Astrocyte (in vitro differentiated cells and primary cell): ENCODE data around the gene ERGIC2. TPM values are rescaled to one million over a fixed set of nuclear protein-coding genes. Genes with fewer than 3 reads are reported as not detected.

ENCODE experiments used
- DNase-seq: peaks from one replicate; pipeline ENCODE4 v3.0.0-alpha.2; 2010; ENCODE audit warnings: low read depth
- FAIRE-seq: peaks from 2 replicates; lab custom pipeline; 2011; peaks lifted over from hg19 to GRCh38; lab: Jason Lieb, UNC
- H2AFZ ChIP-seq: 2 replicates; pipeline ENCODE4 v1.6.0; 2012; ENCODE audit warnings: low read depth, low read length, inconsistent platforms
- H3K27ac ChIP-seq: 2 replicates; pipeline ENCODE4 v1.5.1; 2011; ENCODE audit warnings: low read depth, low read length, inconsistent platforms
- H3K27me3 ChIP-seq: 2 replicates; pipeline ENCODE4 v1.6.0; 2011; ENCODE audit warnings: low read length, inconsistent platforms; ENCODE audit not compliant: insufficient read depth
- H3K36me3 ChIP-seq: 2 replicates; pipeline ENCODE4 v1.5.1; 2011; ENCODE audit warnings: low read length, inconsistent platforms; ENCODE audit not compliant: insufficient read depth
- H3K4me1 ChIP-seq: 2 replicates; pipeline ENCODE4 v1.5.1; 2011; ENCODE audit warnings: low read length, inconsistent platforms; ENCODE audit not compliant: insufficient read depth
- H3K4me2 ChIP-seq: 2 replicates; pipeline ENCODE4 v1.6.0; 2012; ENCODE audit warnings: low read length, inconsistent platforms
- H3K4me3 ChIP-seq: 2 replicates; pipeline ENCODE4 v1.5.1; 2011; ENCODE audit warnings: low read depth, mild to moderate bottlenecking, low read length, inconsistent platforms; ENCODE audit not compliant: insufficient read depth
- H3K79me2 ChIP-seq: 2 replicates; pipeline ENCODE4 v1.6.0; 2012; ENCODE audit warnings: mild to moderate bottlenecking, low read length, inconsistent platforms; ENCODE audit not compliant: insufficient read depth
- H3K9ac ChIP-seq: 2 replicates; pipeline ENCODE4 v1.6.0; 2012; ENCODE audit warnings: mild to moderate bottlenecking, low read length, inconsistent platforms
- H3K9me3 ChIP-seq: 2 replicates; pipeline ENCODE4 v1.5.1; 2012; ENCODE audit warnings: low read depth, mild to moderate bottlenecking, low read length, inconsistent platforms; ENCODE audit not compliant: insufficient read depth
- H4K20me1 ChIP-seq: 2 replicates; pipeline ENCODE4 v1.6.0; 2012; ENCODE audit warnings: low read length, inconsistent platforms; ENCODE audit not compliant: insufficient read depth
- H3K27ac Mint-ChIP-seq: one replicate; pipeline ENCODE4 v1.8.0; 2021; ENCODE audit warnings: mild to moderate bottlenecking, mixed read lengths; ENCODE audit not compliant: unreplicated experiment
- H3K27me3 Mint-ChIP-seq: one replicate; pipeline ENCODE4 v1.8.0; 2021; ENCODE audit warnings: low read depth, mixed read lengths; ENCODE audit not compliant: unreplicated experiment
- H3K36me3 Mint-ChIP-seq: one replicate; pipeline ENCODE4 v1.8.0; 2021; ENCODE audit warnings: low read depth, mixed read lengths; ENCODE audit not compliant: unreplicated experiment
- H3K4me1 Mint-ChIP-seq: one replicate; pipeline ENCODE4 v1.8.0; 2021; ENCODE audit warnings: low read depth, mixed read lengths; ENCODE audit not compliant: unreplicated experiment
- H3K4me3 Mint-ChIP-seq: one replicate; pipeline ENCODE4 v1.8.0; 2021; ENCODE audit warnings: mild to moderate bottlenecking, moderate library complexity, mixed read lengths; ENCODE audit not compliant: unreplicated experiment
- H3K9me3 Mint-ChIP-seq: one replicate; pipeline ENCODE4 v1.8.0; 2021; ENCODE audit warnings: mild to moderate bottlenecking, mixed read lengths; ENCODE audit not compliant: unreplicated experiment
- EZH2 ChIP-seq: IDR thresholded peaks from 2 replicates; pipeline ENCODE4 v1.6.1; 2012; ENCODE audit warnings: mild to moderate bottlenecking, low read length, inconsistent platforms; ENCODE audit not compliant: insufficient read depth
- total RNA-seq: library from RNA; stranded (reverse); gene quantifications from 2 replicates; pipeline ENCODE4 v1.2.1, GENCODE V29; 2021
- TF ChIP-seq, protein P1 (sequence below): IDR thresholded peaks from 2 replicates; pipeline ENCODE4 v1.5.1; 2011; ENCODE audit warnings: low read depth, mild to moderate bottlenecking, inconsistent platforms, low read length, moderate library complexity; ENCODE audit not compliant: insufficient read depth

ERGIC2 gene
- total RNA-seq, 1 donor from 2014 or later = 81.5 TPM

GRCh38 chr12:29403991-29404390 is 23.0 kb upstream of the ERGIC2 start:
- FAIRE-seq = no peak
- no peak for TF ChIP-seq EZH2
- TF ChIP-seq, protein P1, sequence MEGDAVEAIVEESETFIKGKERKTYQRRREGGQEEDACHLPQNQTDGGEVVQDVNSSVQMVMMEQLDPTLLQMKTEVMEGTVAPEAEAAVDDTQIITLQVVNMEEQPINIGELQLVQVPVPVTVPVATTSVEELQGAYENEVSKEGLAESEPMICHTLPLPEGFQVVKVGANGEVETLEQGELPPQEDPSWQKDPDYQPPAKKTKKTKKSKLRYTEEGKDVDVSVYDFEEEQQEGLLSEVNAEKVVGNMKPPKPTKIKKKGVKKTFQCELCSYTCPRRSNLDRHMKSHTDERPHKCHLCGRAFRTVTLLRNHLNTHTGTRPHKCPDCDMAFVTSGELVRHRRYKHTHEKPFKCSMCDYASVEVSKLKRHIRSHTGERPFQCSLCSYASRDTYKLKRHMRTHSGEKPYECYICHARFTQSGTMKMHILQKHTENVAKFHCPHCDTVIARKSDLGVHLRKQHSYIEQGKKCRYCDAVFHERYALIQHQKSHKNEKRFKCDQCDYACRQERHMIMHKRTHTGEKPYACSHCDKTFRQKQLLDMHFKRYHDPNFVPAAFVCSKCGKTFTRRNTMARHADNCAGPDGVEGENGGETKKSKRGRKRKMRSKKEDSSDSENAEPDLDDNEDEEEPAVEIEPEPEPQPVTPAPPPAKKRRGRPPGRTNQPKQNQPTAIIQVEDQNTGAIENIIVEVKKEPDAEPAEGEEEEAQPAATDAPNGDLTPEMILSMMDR = no peak

DNA sequence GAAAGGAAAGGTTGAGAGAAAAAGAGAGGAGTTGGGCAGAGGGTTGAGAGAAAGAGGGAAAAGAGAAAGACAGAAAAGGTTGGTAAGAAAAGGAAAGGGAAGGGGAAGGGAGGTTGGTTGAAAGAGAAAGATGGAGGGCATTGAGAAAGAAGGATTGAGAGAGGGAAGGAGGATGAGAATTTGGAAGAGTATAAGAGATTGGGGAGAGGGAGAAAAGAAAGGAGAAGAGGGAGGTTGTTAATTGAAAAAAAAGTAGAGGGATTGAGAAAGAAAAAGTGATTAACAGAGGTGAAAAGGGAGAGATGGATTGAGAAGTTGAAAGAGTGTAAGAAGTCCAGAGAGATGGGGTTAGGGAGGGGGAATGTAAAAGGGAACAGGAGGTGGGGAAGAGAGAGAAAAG is 21.5 kb upstream of the ERGIC2 start:
- H3K27ac ChIP-seq = no peak overlapping the region
- H3K4me3 ChIP-seq = no peak overlapping the region
- H3K27me3 ChIP-seq = no peaks in the 10 kb centered on the region
- H3K27ac Mint-ChIP-seq = no peak overlapping the region
- no peak overlapping the region for H3K9ac ChIP-seq
- H3K4me2 ChIP-seq = no peak overlapping the region
- FAIRE-seq = no peak
- H3K4me1 ChIP-seq = no peaks in the 10 kb centered on the region
- no peaks in the 10 kb centered on the region for H3K79me2 ChIP-seq
- H3K4me1 Mint-ChIP-seq = no peaks in the 10 kb centered on the region
- no peak for DNase-seq
- no peak overlapping the region for H2AFZ ChIP-seq
- no peaks in the 10 kb centered on the region for H3K27me3 Mint-ChIP-seq
- no peaks in the 10 kb centered on the region for H3K36me3 ChIP-seq
- TF ChIP-seq EZH2 = no peak
- TF ChIP-seq, protein P1 = no peak
- H3K36me3 Mint-ChIP-seq = no peaks in the 10 kb centered on the region
- no peaks in the 10 kb centered on the region for H4K20me1 ChIP-seq
- no peaks in the 10 kb centered on the region for H3K9me3 ChIP-seq
- H3K4me3 Mint-ChIP-seq = no peak overlapping the region
- H3K9me3 Mint-ChIP-seq = no peaks in the 10 kb centered on the region

More at GRCh38 chr12:29403991-29404390, 23.0 kb upstream of the ERGIC2 start:
- H3K4me1 ChIP-seq = no peaks in the 10 kb centered on the region
- H3K4me3 ChIP-seq = no peak overlapping the region
- Mint-ChIP-seq H3K9me3 (no peaks in the 10 kb centered on the region), H3K27me3 (no peaks in the 10 kb centered on the region), H3K4me1 (no peaks in the 10 kb centered on the region), H3K27ac (no peak overlapping the region), H3K36me3 (no peaks in the 10 kb centered on the region), H3K4me3 (no peak overlapping the region)
- no peak overlapping the region for H3K4me2 ChIP-seq
- no peak for DNase-seq
- no peaks in the 10 kb centered on the region for H4K20me1 ChIP-seq
- no peaks in the 10 kb centered on the region for H3K36me3 ChIP-seq
- H2AFZ ChIP-seq = no peak overlapping the region
- no peak overlapping the region for H3K9ac ChIP-seq
- no peaks in the 10 kb centered on the region for H3K9me3 ChIP-seq
- H3K27ac ChIP-seq = no peak overlapping the region
- H3K79me2 ChIP-seq = no peaks in the 10 kb centered on the region
- no peaks in the 10 kb centered on the region for H3K27me3 ChIP-seq

- Histone ChIP-seq H2AFZ (no peak overlapping the region), H3K9me3 (no peaks in the 10 kb centered on the region), H3K4me3 (no peak overlapping the region), H3K9ac (no peak overlapping the region), H3K79me2 (no peaks in the 10 kb centered on the region), H3K27me3 (no peaks in the 10 kb centered on the region), H4K20me1 (no peaks in the 10 kb centered on the region), H3K27ac (no peak overlapping the region), H3K4me2 (no peak overlapping the region), H3K4me1 (no peaks in the 10 kb centered on the region), H3K36me3 (no peaks in the 10 kb centered on the region)
- Mint-ChIP-seq H3K9me3 (no peaks in the 10 kb centered on the region), H3K36me3 (no peaks in the 10 kb centered on the region), H3K4me3 (no peak overlapping the region), H3K27me3 (no peaks in the 10 kb centered on the region), H3K4me1 (no peaks in the 10 kb centered on the region), H3K27ac (no peak overlapping the region)
- no peak for FAIRE-seq
- TF ChIP-seq, protein P1 = no peak
- TF ChIP-seq EZH2 = no peak
- no peak for DNase-seq
Observed at GRCh38 chr12:29398495-29398894, 17.5 kb upstream of the ERGIC2 start.
